CD4-positive, alpha-beta T cell (primary cell): ENCODE data around the gene NXN. TPM values are rescaled to one million over a fixed set of nuclear protein-coding genes. Genes with fewer than 3 reads are reported as not detected.
"Not testable (repeated sequence)": the region's sequence is repeated elsewhere in the genome, so short reads cannot be mapped to it uniquely, and the experiment has no call there.

Source experiments
- ATAC-seq: fragments of 200-7000 bp; cut with Tn5 transposase; one replicate; pipeline ENCODE4 v1.10.0; 2022; ENCODE audit warnings: mild to moderate bottlenecking; ENCODE audit not compliant: poor library complexity
- CTCF ChIA-PET: fragments of 350-600 bp; sonication (Branson Sonifier 250); formaldehyde crosslinking; loops from one replicate; lab custom pipeline; 2021; ENCODE audit warnings: antibody characterized with exemption, inconsistent platforms; lab: Charles Lee
- POLR2A ChIA-PET: fragments of 350-600 bp; sonication (Branson Sonifier 250); formaldehyde crosslinking; loops from one replicate; lab custom pipeline; 2021; ENCODE audit warnings: antibody characterized with exemption, inconsistent platforms; lab: Charles Lee
- DNase-seq, 14 experiments: peaks; one replicate each; pipeline ENCODE4 v3.0.0-alpha.2; 2013 to 2020; ENCODE audit warnings: mixed read lengths in 2 of 14
- H3K27ac ChIP-seq, 2 donors: one replicate each; pipeline versions ENCODE4 v1.5.1 to v1.7.0; 2013; ENCODE audit warnings: low read length in 2 of 2, low read depth in 1 of 2, mild to moderate bottlenecking in 1 of 2
- H3K27me3 ChIP-seq, 2 experiments: 1 replicate in 1 of 2; 2 replicates in 1 of 2; pipeline versions ENCODE4 v1.6.1 to v1.7.0; 2013; ENCODE audit warnings: low read length in 2 of 2, control low read depth in 1 of 2, mild to moderate bottlenecking in 1 of 2, moderate library complexity in 1 of 2; ENCODE audit not compliant: insufficient read depth in 2 of 2, control insufficient read depth in 1 of 2
- H3K36me3 ChIP-seq: one replicate; pipeline ENCODE4 v1.6.1; 2013; ENCODE audit warnings: low read length, control low read depth; ENCODE audit not compliant: insufficient read depth
- H3K4me1 ChIP-seq: one replicate; pipeline ENCODE4 v1.6.1; 2013; ENCODE audit warnings: low read length, control low read depth; ENCODE audit not compliant: insufficient read depth
- H3K4me3 ChIP-seq: one replicate; pipeline ENCODE4 v1.5.1; 2013; ENCODE audit warnings: mild to moderate bottlenecking, low read length, moderate library complexity
- H3K9me3 ChIP-seq, 2 experiments: 1 replicate in 1 of 2; 2 replicates in 1 of 2; pipeline versions ENCODE4 v1.6.1 to v1.7.0; 2013; ENCODE audit warnings: low read length in 2 of 2, mild to moderate bottlenecking in 2 of 2, control low read depth in 1 of 2, moderate library complexity in 1 of 2; ENCODE audit not compliant: control insufficient read depth in 1 of 2, insufficient read depth in 1 of 2
- H3K27ac Mint-ChIP-seq: one replicate; pipeline ENCODE4 v1.8.0; 2020; ENCODE audit warnings: mixed read lengths
- H3K27me3 Mint-ChIP-seq: one replicate; pipeline ENCODE4 v1.8.0; 2021; ENCODE audit warnings: mixed read lengths
- H3K36me3 Mint-ChIP-seq: one replicate; pipeline ENCODE4 v1.8.0; 2021; ENCODE audit warnings: low read depth, mixed read lengths
- H3K4me1 Mint-ChIP-seq: one replicate; pipeline ENCODE4 v1.8.0; 2021; ENCODE audit warnings: low read depth, mixed read lengths
- H3K4me3 Mint-ChIP-seq: one replicate; pipeline ENCODE4 v1.8.0; 2020; ENCODE audit warnings: mild to moderate bottlenecking, mixed read lengths
- H3K9me3 Mint-ChIP-seq: one replicate; pipeline ENCODE4 v1.8.0; 2020; ENCODE audit warnings: mixed read lengths
- intact Hi-C, 2 experiments: fragments of 100-400 bp; cut with DNase I in 1 of 2; cut with micrococcal nuclease in 1 of 2; formaldehyde crosslinking; loops; one replicate each; pipeline versions ENCODE4 v1.15.1 to v1.9.0; 2023 to 2025; cut with DNase I, micrococcal nuclease
- total RNA-seq, 174 experiments: library from RNA in 2 of 174; stranded (reverse) in 2 of 174; gene quantifications; one replicate each; pipeline ENCODE4 v1.2.3 and lab custom pipeline; 2021 to 2026
- TF ChIP-seq, protein P1 (sequence below): fragments of 200-600 bp; IDR thresholded peaks from one replicate; pipeline ENCODE4 v1.8.0; 2022; ENCODE audit warnings: antibody characterized with exemption, mild to moderate bottlenecking

The NXN gene
- total RNA-seq, 2 experiments from 2014 or later, result 0.80 to 0.98 TPM

DNA sequence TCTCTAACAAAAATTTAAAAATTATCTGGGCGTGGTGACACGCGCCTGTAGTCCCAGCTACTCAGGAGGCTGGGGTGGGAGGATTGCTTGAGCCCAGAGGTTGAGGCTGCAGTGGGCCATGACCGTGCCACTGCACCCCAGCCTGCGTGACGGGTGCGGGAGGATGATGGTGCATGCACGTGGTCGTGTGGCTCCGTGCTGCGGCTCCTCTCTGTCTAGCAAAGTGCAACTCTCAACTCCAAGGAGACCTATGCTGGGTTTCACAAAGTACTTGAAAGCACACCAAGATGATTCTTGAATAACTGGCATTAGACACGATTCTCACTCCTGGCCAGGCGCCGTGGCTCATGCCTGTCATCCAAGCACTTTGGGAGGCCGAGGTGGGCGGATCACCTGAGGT, 25.8 kb downstream of the NXN start:
- Histone ChIP-seq H3K4me1 (peaks cover 5% of the 10 kb centered on the region), H3K27me3 (peaks cover 5 to 22% of the 10 kb centered on the region in 2 experiments), H3K4me3 (no peak overlapping the region), H3K27ac (no peak overlapping the region), H3K9me3 (peaks cover 0 to 8% of the 10 kb centered on the region in 2 experiments), H3K36me3 (no peaks in the 10 kb centered on the region)
- peaks cover 20% of the 10 kb centered on the region for H3K27me3 Mint-ChIP-seq
- no peaks in the 10 kb centered on the region for H3K36me3 Mint-ChIP-seq
- POLR2A ChIA-PET, result no interaction called here
- no peak for DNase-seq
- H3K4me1 Mint-ChIP-seq, result no peaks in the 10 kb centered on the region
- no peaks in the 10 kb centered on the region for H3K9me3 Mint-ChIP-seq
- CTCF ChIA-PET, result no interaction called here
- H3K4me3 Mint-ChIP-seq, result no peak overlapping the region
- intact Hi-C loops, result no loop called here
- TF ChIP-seq, protein P1, sequence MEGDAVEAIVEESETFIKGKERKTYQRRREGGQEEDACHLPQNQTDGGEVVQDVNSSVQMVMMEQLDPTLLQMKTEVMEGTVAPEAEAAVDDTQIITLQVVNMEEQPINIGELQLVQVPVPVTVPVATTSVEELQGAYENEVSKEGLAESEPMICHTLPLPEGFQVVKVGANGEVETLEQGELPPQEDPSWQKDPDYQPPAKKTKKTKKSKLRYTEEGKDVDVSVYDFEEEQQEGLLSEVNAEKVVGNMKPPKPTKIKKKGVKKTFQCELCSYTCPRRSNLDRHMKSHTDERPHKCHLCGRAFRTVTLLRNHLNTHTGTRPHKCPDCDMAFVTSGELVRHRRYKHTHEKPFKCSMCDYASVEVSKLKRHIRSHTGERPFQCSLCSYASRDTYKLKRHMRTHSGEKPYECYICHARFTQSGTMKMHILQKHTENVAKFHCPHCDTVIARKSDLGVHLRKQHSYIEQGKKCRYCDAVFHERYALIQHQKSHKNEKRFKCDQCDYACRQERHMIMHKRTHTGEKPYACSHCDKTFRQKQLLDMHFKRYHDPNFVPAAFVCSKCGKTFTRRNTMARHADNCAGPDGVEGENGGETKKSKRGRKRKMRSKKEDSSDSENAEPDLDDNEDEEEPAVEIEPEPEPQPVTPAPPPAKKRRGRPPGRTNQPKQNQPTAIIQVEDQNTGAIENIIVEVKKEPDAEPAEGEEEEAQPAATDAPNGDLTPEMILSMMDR, result no peak
- H3K27ac Mint-ChIP-seq, result no peak overlapping the region
- ATAC-seq, result no peak

DNA sequence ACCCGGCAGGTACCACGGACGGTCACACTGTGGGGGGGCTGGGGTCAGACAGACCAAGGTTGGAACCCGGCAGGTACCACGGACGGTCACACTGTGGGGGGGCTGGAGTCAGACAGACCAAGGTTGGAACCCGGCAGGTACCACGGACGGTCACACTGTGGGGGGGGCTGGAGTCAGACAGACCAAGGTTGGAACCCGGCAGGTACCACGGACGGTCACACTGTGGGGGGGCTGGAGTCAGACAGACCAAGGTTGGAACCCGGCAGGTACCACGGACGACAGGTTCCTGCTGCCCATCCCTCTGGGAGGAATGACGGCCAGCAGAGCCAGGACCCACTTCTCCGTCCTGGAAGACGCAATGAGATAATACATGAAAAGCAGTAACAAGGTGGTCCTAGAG, 27.0 kb downstream of the NXN start:
- intact Hi-C loops, result not testable (repeated sequence)

DNA sequence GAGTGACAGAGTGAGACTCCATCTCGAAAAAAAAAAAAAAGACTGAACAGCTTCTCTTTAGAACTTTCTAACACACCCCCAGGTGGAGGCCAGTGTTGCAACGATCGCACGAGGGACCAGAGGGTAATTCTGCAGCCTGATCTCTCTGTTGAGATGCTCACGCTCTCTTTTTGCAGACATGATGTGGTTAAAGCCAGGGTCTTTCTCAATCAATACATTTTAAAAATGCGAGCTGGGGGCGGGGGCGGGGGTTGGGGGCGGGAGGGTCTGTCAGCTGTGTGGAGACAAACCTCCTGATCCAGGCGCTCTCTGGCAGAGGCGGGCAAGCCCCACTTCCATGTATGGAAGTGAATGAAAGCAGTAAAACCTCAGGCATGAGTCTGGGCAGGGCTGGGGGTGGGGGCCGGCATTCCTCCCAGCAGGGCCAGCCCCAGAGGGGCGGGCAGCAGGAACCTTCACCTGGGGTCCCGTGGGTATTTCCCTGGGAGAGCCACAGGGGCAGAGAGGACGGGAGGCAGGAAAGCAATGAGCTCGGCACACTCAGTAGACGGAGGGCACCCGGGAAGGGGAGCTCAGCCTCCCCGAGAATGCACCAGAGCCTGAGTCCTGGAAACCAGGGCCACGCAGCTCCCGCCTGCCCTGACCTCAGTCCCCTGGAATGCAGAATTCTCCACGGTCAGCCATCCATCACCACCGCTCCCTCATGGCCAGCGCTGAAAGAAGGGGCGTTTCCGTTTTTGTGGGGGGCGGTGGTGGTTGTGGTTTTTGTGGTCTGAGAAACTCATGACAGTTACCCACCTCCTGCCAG, 28.0 kb downstream of the NXN start:
- Histone ChIP-seq H3K4me1 (peaks cover 5% of the 10 kb centered on the region), H3K27ac (no peak overlapping the region), H3K9me3 (peaks cover 0 to 13% of the 10 kb centered on the region in 2 experiments), H3K4me3 (no peak overlapping the region), H3K36me3 (no peaks in the 10 kb centered on the region), H3K27me3 (peaks cover 5 to 17% of the 10 kb centered on the region in 2 experiments)
- ATAC-seq, result no peak
- Mint-ChIP-seq H3K27me3 (peaks cover 24% of the 10 kb centered on the region), H3K9me3 (no peaks in the 10 kb centered on the region), H3K4me1 (no peaks in the 10 kb centered on the region), H3K36me3 (no peaks in the 10 kb centered on the region), H3K27ac (no peak overlapping the region), H3K4me3 (no peak overlapping the region)
- POLR2A ChIA-PET, result interaction anchor here (0.5 kb wide), 1 partner anchor 72 kb away, joined by 3 read pairs; no protein-coding TSS in a partner anchor
- TF ChIP-seq, protein P1, result no peak
- intact Hi-C loops, result no loop called here
- no peak for DNase-seq
- CTCF ChIA-PET, result no interaction called here

More for the DNA sequence above, 27.0 kb downstream of the NXN start:
- H3K36me3 ChIP-seq, H3K27ac Mint-ChIP-seq, POLR2A ChIA-PET, H3K4me1 Mint-ChIP-seq, H3K9me3 ChIP-seq, H3K27ac ChIP-seq, H3K4me3 ChIP-seq, H3K4me3 Mint-ChIP-seq, H3K36me3 Mint-ChIP-seq, CTCF ChIA-PET, ATAC-seq, H3K4me1 ChIP-seq, H3K9me3 Mint-ChIP-seq: not testable (repeated sequence)
- peaks cover 24% of the 10 kb centered on the region for H3K27me3 Mint-ChIP-seq
- peak in 2 of 14 experiments; percentile 7 to 46 for DNase-seq
- H3K27me3 ChIP-seq, result peaks cover 5 to 17% of the 10 kb centered on the region in 2 experiments
